ENCODE results near the gene PIK3R5. TPM values are rescaled to one million over a fixed set of nuclear protein-coding genes. Genes with fewer than 3 reads are reported as not detected.

PIK3R5 gene
- total RNA-seq, 2 experiments from 2014 or later: 153 to 159 TPM

GRCh38 chr17:8893059-8893458, 72.4 kb downstream of the PIK3R5 start:
- H3K4me3 ChIP-seq (ENCODE audit: low read length): no peak overlapping the region
- Mint-ChIP-seq H3K27me3 (no peaks in the 10 kb centered on the region), H3K27ac (no peak overlapping the region), H3K9me3 (no peaks in the 10 kb centered on the region), H3K4me1 (ENCODE audit: low read depth) (peaks cover 40% of the 10 kb centered on the region), H3K36me3 (ENCODE audit: low read depth) (peaks cover 78% of the 10 kb centered on the region), H3K4me3 (no peak overlapping the region)
- H3K36me3 ChIP-seq (ENCODE audit: insufficient read depth, low read length): peaks cover 92% of the 10 kb centered on the region
- ChIA-PET CTCF (no interaction called here), POLR2A (no interaction called here)
- no peak for TF ChIP-seq CTCF (IDR thresholded peaks at IDR 0.05)
- no peak for DNase-seq
- peaks cover 43% of the 10 kb centered on the region for H3K4me1 ChIP-seq (ENCODE audit: insufficient read depth, low read length)
- intact Hi-C loops (cut with DNase I, micrococcal nuclease): loop anchor here (5.0 to 10.0 kb wide), 3 partner anchors 138 to 478 kb away; partner anchors contain the start of gene SPDYE4 (in 1 of the 2)
- no peaks in the 10 kb centered on the region for H3K27me3 ChIP-seq (ENCODE audit: control insufficient read depth in 1 of 2, insufficient read depth in 2 of 2, low read length in 2 of 2)
- ATAC-seq (ENCODE audit: poor library complexity): no peak
- H3K9me3 ChIP-seq (ENCODE audit: control insufficient read depth in 1 of 2, insufficient read depth in 1 of 2, low read length in 2 of 2): no peaks in the 10 kb centered on the region
- H3K27ac ChIP-seq (ENCODE audit: low read depth in 1 of 2, low read length in 2 of 2): peak overlapping the region in 1 of 2 donors; percentile 4

GRCh38 chr17:8892338-8892690, 73.2 kb downstream of the PIK3R5 start:
- peaks cover 35% of the 10 kb centered on the region for H3K4me1 ChIP-seq (ENCODE audit: insufficient read depth, low read length)
- H3K36me3 ChIP-seq (ENCODE audit: insufficient read depth, low read length): peaks cover 88% of the 10 kb centered on the region
- Mint-ChIP-seq H3K9me3 (no peaks in the 10 kb centered on the region), H3K36me3 (ENCODE audit: low read depth) (peaks cover 75% of the 10 kb centered on the region), H3K27me3 (no peaks in the 10 kb centered on the region), H3K4me3 (no peak overlapping the region), H3K27ac (no peak overlapping the region), H3K4me1 (ENCODE audit: low read depth) (peaks cover 33% of the 10 kb centered on the region)
- ChIA-PET CTCF (no interaction called here), POLR2A (interaction anchor here (0.7 kb wide), 1 partner anchor 74 kb away, joined by 3 read pairs; no protein-coding TSS in a partner anchor)
- H3K4me3 ChIP-seq (ENCODE audit: low read length): no peak overlapping the region
- DNase-seq (no peak), ATAC-seq (ENCODE audit: poor library complexity) (no peak)
- no peaks in the 10 kb centered on the region for H3K9me3 ChIP-seq (ENCODE audit: control insufficient read depth in 1 of 2, insufficient read depth in 1 of 2, low read length in 2 of 2)
- TF ChIP-seq CTCF (IDR thresholded peaks at IDR 0.05): no peak
- H3K27me3 ChIP-seq (ENCODE audit: control insufficient read depth in 1 of 2, insufficient read depth in 2 of 2, low read length in 2 of 2): no peaks in the 10 kb centered on the region
- intact Hi-C loops (cut with DNase I, micrococcal nuclease): loop anchor here (5.0 to 10.0 kb wide), 3 partner anchors 138 to 478 kb away; partner anchors contain the start of gene SPDYE4 (in 1 of the 2)
- H3K27ac ChIP-seq (ENCODE audit: low read depth in 1 of 2, low read length in 2 of 2): peak overlapping the region in 1 of 2 donors; percentile 4

GRCh38 chr17:8890671-8891070, 74.8 kb downstream of the PIK3R5 start:
- Mint-ChIP-seq H3K27ac (no peak overlapping the region), H3K4me1 (ENCODE audit: low read depth) (peaks cover 17% of the 10 kb centered on the region), H3K9me3 (no peaks in the 10 kb centered on the region), H3K27me3 (no peaks in the 10 kb centered on the region), H3K4me3 (no peak overlapping the region), H3K36me3 (ENCODE audit: low read depth) (peaks cover 75% of the 10 kb centered on the region)
- ChIA-PET CTCF (interaction anchor here (1.3 kb wide), 1 partner anchor 107 kb away, joined by 6 read pairs; no protein-coding TSS in a partner anchor), POLR2A (interaction anchor here (0.6 kb wide), 1 partner anchor 25 kb away, joined by 3 read pairs; no protein-coding TSS in a partner anchor)
- DNase-seq: no peak
- peaks cover 24% of the 10 kb centered on the region for H3K4me1 ChIP-seq (ENCODE audit: insufficient read depth, low read length)
- intact Hi-C loops (cut with DNase I, micrococcal nuclease): loop anchor here (5.0 to 10.0 kb wide), 3 partner anchors 136 to 476 kb away; partner anchors contain the start of gene SPDYE4 (in 1 of the 2)
- H3K27ac ChIP-seq (ENCODE audit: low read depth in 1 of 2, low read length in 2 of 2): no peak overlapping the region
- peaks cover 0 to 9% of the 10 kb centered on the region in 2 experiments for H3K9me3 ChIP-seq (ENCODE audit: control insufficient read depth in 1 of 2, insufficient read depth in 1 of 2, low read length in 2 of 2)
- H3K36me3 ChIP-seq (ENCODE audit: insufficient read depth, low read length): peaks cover 87% of the 10 kb centered on the region
- ATAC-seq (ENCODE audit: poor library complexity): no peak
- TF ChIP-seq CTCF (IDR thresholded peaks at IDR 0.05): no peak
- no peak overlapping the region for H3K4me3 ChIP-seq (ENCODE audit: low read length)
- H3K27me3 ChIP-seq (ENCODE audit: control insufficient read depth in 1 of 2, insufficient read depth in 2 of 2, low read length in 2 of 2): no peaks in the 10 kb centered on the region

All from CD4-positive, alpha-beta T cell (primary cell).